GM23248 (cell line): ENCODE results near the gene NAGPA.
"Not testable (repeated sequence)": the region's sequence is repeated elsewhere in the genome, so short reads cannot be mapped to it uniquely, and the experiment has no call there.

ENCODE experiments used
- EZH2 ChIP-seq: fragments of 200-600 bp; sonication (generic); IDR thresholded peaks from 2 replicates; pipeline ENCODE4 v1.6.1; 2018; ENCODE audit warnings: antibody characterized with exemption, mild to moderate bottlenecking; ENCODE audit not compliant: insufficient read depth, poor library complexity, severe bottlenecking
- EZH2phosphoT487 ChIP-seq: fragments of 200-600 bp; sonication (generic); IDR thresholded peaks from 2 replicates; pipeline ENCODE4 v1.6.1; 2018; ENCODE audit warnings: antibody characterized with exemption, moderate library complexity, mild to moderate bottlenecking, low read depth; ENCODE audit not compliant: insufficient read depth

DNA sequence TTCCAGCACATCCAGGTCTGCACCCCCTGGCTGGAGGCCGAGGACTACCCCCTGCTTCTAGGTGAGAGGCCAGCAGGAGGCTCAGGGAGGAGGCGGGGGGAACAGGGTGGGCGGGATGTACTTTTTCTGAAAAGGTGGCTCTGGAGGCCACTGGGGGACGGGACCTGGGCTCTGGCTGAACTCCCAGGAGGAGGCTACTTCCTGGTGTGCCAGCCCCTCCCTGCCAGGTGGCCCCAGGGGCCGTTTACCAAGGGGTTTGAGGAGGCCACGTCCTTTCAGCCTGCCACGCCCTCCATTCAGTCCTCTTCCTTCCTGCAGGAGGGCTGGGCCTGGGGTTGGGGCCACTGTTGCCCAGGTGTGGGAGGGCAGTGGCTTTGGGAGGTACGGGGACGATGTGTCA lies 47.3 kb upstream of the NAGPA start:
- not testable (repeated sequence) for TF ChIP-seq EZH2, EZH2phosphoT487
